ENCODE data around the gene PISD. TPM values are rescaled to one million over a fixed set of nuclear protein-coding genes. Genes with fewer than 3 reads are reported as not detected.
"Not testable (repeated sequence)": the region's sequence is repeated elsewhere in the genome, so short reads cannot be mapped to it uniquely, and the experiment has no call there.

Gene PISD
- 10 to 100 TPM in 11 of 12 donors, not detected in 1; 14.6 to 42.0 (median 18.3) TPM for polyA plus RNA-seq (ENCODE audit: insufficient read length in 12 of 12)
- long read RNA-seq, donor 1, partial matches to known transcripts, result 0 of 5 reads
- long read RNA-seq, donor 1, other reads (novel, unspliced or antisense), result 0 of 5 reads
- long read RNA-seq, donor 2, transcript PISD-209 (8 exons, 1,963 nt), result major isoform, 5 of 6 reads
- long read RNA-seq, donor 2, partial matches to known transcripts, result 0 of 6 reads
- long read RNA-seq, donor 2, other reads (novel, unspliced or antisense), result 0 of 6 reads
- long read RNA-seq, donor 3, partial matches to known transcripts, result 0 of 2 reads
- long read RNA-seq, donor 3, other reads (novel, unspliced or antisense), result 0 of 2 reads
- long read RNA-seq, donor 4, partial matches to known transcripts, result 0 of 2 reads
- long read RNA-seq, donor 4, other reads (novel, unspliced or antisense), result 0 of 2 reads
- long read RNA-seq, donor 5, transcript PISD-209 (8 exons, 1,963 nt), result major isoform, 8 of 9 reads
- long read RNA-seq, donor 5, partial matches to known transcripts, result 0 of 9 reads
- long read RNA-seq, donor 5, other reads (novel, unspliced or antisense), result 0 of 9 reads
- long read RNA-seq, donor 6, partial matches to known transcripts, result 0 of 1 reads
- long read RNA-seq, donor 6, other reads (novel, unspliced or antisense), result 0 of 1 reads
- long read RNA-seq, donor 7, partial matches to known transcripts, result 0 of 1 reads
- long read RNA-seq, donor 7, other reads (novel, unspliced or antisense), result 0 of 1 reads
- long read RNA-seq, donor 8, transcript PISD-209 (8 exons, 1,963 nt), result major isoform, 6 of 6 reads
- long read RNA-seq, donor 8, partial matches to known transcripts, result 0 of 6 reads
- long read RNA-seq, donor 8, other reads (novel, unspliced or antisense), result 0 of 6 reads
- long read RNA-seq, donor 9, partial matches to known transcripts, result 0 of 1 reads
- long read RNA-seq, donor 9, other reads (novel, unspliced or antisense), result 0 of 1 reads
- long read RNA-seq, donor 10, transcript PISD-209 (8 exons, 1,963 nt), result major isoform, 6 of 6 reads
- long read RNA-seq, donor 10, partial matches to known transcripts, result 0 of 6 reads
- long read RNA-seq, donor 10, other reads (novel, unspliced or antisense), result 0 of 6 reads
- long read RNA-seq, donor 11, partial matches to known transcripts, result 0 of 3 reads
- long read RNA-seq, donor 11, other reads (novel, unspliced or antisense), result 0 of 3 reads

- DNase-seq, result peak; percentile 97
Measured at GRCh38 chr22:31661851-31662667, at the start of gene PISD. Gene PISD (minus strand): TSS chr22:31662215. CDS start chr22:31662208, 7 bp downstream.

DNA sequence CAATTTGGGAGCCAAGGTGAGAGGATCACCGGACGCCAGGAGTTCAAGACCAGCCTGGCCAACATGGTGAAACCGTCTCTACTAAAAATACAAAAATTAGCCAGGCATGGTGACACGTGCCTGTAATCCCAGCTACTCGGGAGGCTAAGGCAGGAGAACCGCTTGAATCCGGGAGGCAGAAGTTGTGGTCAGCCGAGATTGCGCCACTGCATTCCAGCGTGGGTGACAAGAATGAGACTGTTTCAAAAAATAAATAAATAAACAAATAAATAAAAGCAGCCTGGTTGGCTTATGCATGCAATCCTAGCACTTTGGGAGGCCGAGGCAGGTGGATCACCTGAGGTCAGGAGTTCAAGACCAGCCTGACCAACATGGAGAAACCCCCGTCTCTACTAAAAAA lies 49.2 kb upstream of the PISD start:
- DNase-seq, result not testable (repeated sequence)

DNA sequence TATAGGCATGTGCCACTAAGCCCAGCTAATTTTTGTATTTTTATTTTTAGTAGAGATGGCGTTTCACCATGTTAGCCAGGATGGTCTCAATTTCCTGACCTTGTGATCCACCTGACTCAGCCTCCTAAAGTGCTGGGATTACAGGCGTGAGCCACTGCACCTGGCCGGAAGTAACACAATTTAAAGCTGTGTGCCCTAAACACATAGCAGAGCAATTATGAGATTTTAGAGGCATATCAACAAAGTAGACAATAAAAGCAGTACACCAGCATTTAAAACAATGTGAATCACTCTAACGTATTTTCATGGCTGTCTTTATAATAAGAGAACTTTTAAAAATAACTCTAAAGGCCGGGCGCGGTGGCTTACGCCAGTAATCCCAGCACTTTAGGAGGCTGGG lies 45.5 kb upstream of the PISD start:
- DNase-seq, result no peak

- no peak for DNase-seq
Measured at GRCh38 chr22:31695423-31695822, 33.4 kb upstream of the PISD start.

DNA sequence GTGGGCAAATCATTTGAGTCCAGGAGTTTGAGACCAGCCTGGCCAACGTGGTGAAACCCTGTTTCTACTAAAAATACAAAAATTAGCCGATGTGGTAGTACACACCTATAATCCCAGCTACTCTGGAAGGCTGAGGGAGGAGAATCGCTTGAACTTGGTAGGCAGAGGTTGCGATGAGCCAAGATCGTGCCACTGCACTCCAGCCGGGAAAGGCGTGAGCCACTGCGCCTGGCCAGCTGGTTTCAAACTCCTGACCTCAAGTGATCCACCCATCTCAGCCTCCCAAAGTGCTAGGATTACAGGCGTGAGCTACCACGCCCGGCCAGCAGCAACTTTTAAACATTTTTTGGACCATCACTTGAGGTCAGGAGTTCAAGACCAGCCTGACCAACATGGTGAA lies 32.0 kb upstream of the PISD start:
- DNase-seq, result not testable (repeated sequence)

- DNase-seq, result no peak
Measured at GRCh38 chr22:31692186-31692886, 30.3 kb upstream of the PISD start.

DNA sequence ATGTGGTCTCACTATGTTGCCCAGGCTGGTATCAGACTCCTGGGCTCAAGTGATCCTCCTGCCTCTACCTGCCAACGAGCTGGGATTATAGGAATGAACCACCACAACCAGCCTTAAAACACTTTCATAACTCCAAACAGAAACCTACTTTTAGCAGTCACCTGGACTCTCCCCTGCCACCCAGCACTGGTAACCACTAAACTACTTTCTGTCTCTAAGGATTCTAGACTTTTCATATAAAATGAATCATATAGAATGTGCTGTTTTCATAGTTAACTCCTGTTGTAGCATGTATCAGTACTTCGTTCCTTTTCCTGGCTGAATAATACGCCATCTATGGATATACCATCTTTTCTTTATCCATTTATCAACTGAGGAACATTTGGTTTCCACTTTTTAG lies 29.4 kb upstream of the PISD start:
- no peak for DNase-seq

GRCh38 chr22:31683181-31684105 lies 21.4 kb upstream of the PISD start:
- DNase-seq, result no peak

- DNase-seq, result no peak
Measured at GRCh38 chr22:31682751-31683150, 20.7 kb upstream of the PISD start.

GRCh38 chr22:31681349-31682345 lies 19.6 kb upstream of the PISD start:
- peak; percentile 58 for DNase-seq

DNA sequence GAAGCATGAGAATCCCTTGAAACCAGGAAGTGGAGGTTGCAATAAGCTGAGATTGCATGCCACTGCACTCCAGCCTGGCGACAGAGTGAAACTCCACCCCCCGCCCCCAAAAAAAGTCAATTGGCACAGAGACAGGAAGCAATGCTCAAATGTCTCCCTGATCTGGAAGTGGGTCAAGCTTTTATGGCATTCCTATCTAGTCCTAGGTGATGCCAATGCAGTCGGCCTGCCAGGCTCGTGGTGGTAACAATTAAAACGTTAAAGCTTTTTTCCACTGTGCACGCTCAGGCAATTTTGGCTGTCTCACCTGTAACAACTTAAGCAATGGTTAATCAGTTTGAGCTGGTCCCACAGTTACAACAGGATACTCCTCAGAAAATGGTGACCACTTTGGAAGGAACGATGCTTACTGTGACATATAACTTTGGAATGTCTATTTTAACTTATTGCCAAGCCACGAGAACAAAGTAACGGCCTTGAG lies 18.9 kb upstream of the PISD start:
- DNase-seq, result no peak

GRCh38 chr22:31678748-31679147 lies 16.7 kb upstream of the PISD start:
- no peak for DNase-seq

GRCh38 chr22:31676700-31677099 lies 14.7 kb upstream of the PISD start:
- DNase-seq, result peak; percentile 83

- DNase-seq, result not testable (repeated sequence)
Measured at GRCh38 chr22:31674219-31674618, 12.2 kb upstream of the PISD start.

- not testable (repeated sequence) for DNase-seq
Measured at GRCh38 chr22:31668849-31669248, 6.8 kb upstream of the PISD start.

DNA sequence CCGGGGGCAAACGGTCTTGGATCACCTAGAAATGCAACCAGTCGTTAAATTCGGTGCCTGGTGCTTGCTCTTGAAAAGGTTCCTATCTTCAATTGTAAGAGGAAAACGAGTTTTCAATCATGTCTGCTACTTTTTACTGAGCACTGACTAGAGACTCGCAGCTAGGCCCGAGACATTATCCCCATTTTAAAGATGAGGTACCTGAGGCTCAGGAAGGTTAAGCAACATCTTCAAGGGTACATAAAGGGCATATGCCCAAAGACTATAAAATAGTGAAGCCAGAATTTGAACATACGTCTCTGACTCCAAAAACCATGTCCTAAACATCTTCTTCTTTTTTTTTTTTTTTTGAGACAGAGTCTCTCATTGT lies 638 bp upstream of the PISD start:
- DNase-seq, result no peak

DNA sequence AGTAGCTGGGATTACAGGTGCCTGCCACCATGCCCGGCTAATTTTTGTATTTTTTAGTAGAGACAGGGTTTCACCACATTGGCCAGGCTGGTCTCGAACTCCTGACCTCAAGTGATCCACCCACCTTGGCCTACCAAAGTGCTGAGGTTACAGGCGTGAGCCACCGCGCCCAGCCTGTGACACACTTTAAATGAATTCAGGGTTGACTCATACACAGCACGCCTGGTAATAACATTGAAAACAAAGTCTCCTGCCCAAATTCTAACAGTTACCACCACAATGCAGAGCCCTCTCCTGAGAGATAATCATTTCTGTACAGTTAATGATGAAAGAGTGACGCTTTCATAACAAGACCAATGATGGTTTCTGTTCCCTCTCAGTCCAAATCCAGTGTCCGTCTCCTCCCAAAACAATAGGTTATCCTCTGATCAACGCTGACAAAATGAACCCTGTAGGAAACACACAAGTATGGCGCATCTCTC lies 1.1 kb downstream of the PISD start:
- not testable (repeated sequence) for DNase-seq

GRCh38 chr22:31659246-31659645 lies 2.8 kb downstream of the PISD start:
- no peak for DNase-seq

All from muscle of arm (tissue), 14 donors.